ENCODE results near the gene PITPNC1. TPM values are rescaled to one million over a fixed set of nuclear protein-coding genes. Genes with fewer than 3 reads are reported as not detected.

The PITPNC1 gene
- total and polyA plus RNA-seq, 2 donors (not counting 3 experiments of a cell fraction or from before 2014, with no cell fraction given), result 2.4 to 9.6 TPM

- Histone ChIP-seq H3K9me1 (replicated peaks; ENCODE audit: control insufficient read depth, extremely low read depth, insufficient read depth, low read length) (no peaks in the 10 kb centered on the region), H3K27me3 (ENCODE audit: control insufficient read depth in 2 of 2, insufficient read depth in 2 of 2, low read length in 2 of 2) (no peaks in the 10 kb centered on the region), H3K4me1 (ENCODE audit: control insufficient read depth, extremely low read depth, insufficient read depth, low read length) (peaks cover 14% of the 10 kb centered on the region), H3K9ac (replicated peaks; ENCODE audit: extremely low read depth, insufficient read depth, low read length) (peak within 1 kb of the TSS; percentile 96), H3K36me3 (ENCODE audit: control insufficient read depth in 2 of 2, extremely low read depth in 1 of 2, insufficient read depth in 2 of 2, low read length in 2 of 2) (no peaks in the 10 kb centered on the region), H3K79me2 (ENCODE audit: control insufficient read depth, insufficient read depth, low read length) (peaks cover 49% of the 10 kb centered on the region), H3K9me3 (replicated peaks; ENCODE audit: control insufficient read depth, insufficient read depth, low read length) (no peaks in the 10 kb centered on the region), H3K4me3 (replicated peaks in 1 of 3; ENCODE audit: insufficient read depth in 1 of 3, low read depth in 1 of 3, low read length in 3 of 3) (peak within 1 kb of the TSS; percentile 60 to 93 (median 64)), H3K4me2 (ENCODE audit: insufficient read depth, low read length) (peak within 1 kb of the TSS; percentile 85), H3K27ac (ENCODE audit: insufficient read depth, low read depth, low read length) (peak within 1 kb of the TSS; percentile 80), H4K20me1 (replicated peaks; ENCODE audit: control insufficient read depth, extremely low read depth, insufficient read depth, low read length) (no peaks in the 10 kb centered on the region), H2AFZ (ENCODE audit: low read depth, low read length) (peak within 1 kb of the TSS; percentile 68)
- DNase-seq (ENCODE audit: low read depth, low spot score) (peak; percentile 92), FAIRE-seq (peak; percentile 94)
- TSS peak; percentile 31 for BruUV-seq (replicated peaks)
- intact Hi-C loops (cut with micrococcal nuclease), result loop anchor here (5.0 kb wide), 1 partner anchor 119 kb away; the partner anchor contains the start of gene HELZ
- POLR2A ChIA-PET, result no interaction called here
- TF ChIP-seq JUN (IDR thresholded peaks at IDR 0.05; ENCODE audit: borderline replicate concordance, insufficient read depth, insufficient read length, low read depth) (no peak), MAX (IDR thresholded peaks at IDR 0.05; ENCODE audit: insufficient read depth, insufficient read length) (peak; percentile 78), FOS (IDR thresholded peaks at IDR 0.05; ENCODE audit: borderline replicate concordance, insufficient read depth, low read length) (peak; percentile 32), MYC (IDR thresholded peaks at IDR 0.05; ENCODE audit: low read depth, low read length) (peak; percentile 76), CTCF (IDR thresholded peaks at IDR 0.05; ENCODE audit: extremely low read depth in 1 of 2, insufficient read depth in 1 of 2, low read depth in 1 of 2, low read length in 2 of 2) (no peak), POLR2A (IDR thresholded peaks at IDR 0.05; ENCODE audit: low read depth, low read length) (peak; percentile 76), GATA2 (IDR thresholded peaks at IDR 0.05; ENCODE audit: insufficient read depth, insufficient read length, low read depth, low read length) (no peak), EZH2 (IDR thresholded peaks at IDR 0.05; ENCODE audit: borderline replicate concordance, low read depth, low read length, severe bottlenecking) (no peak), POLR2AphosphoS5 (IDR thresholded peaks at IDR 0.05; ENCODE audit: insufficient read depth, low read depth, low read length) (peak; percentile 93)
- dilution Hi-C loops (cut with MboI; ENCODE audit: extremely low pct_ligation_motif_present, low sequenced_read_pairs), result no loop called here
- CTCF ChIA-PET, result interaction anchor here (1.2 to 2.2 kb wide), 5 partner anchors 9 to 324 kb away, joined by 3 to 16 read pairs (median 8); no protein-coding TSS in a partner anchor
These were observed 10.6 kb upstream of the PITPNC1 start, which contains the start of gene PSMD12 for GRCh38 chr17:67366193-67367157. Gene PSMD12, minus strand, starts transcription at chr17:67366577. Its CDS starts 58 bp downstream, at chr17:67366519.

Measured in endothelial cell of umbilical vein (primary cell).